Measurements from ENCODE around the gene SLX4IP. TPM values are rescaled to one million over a fixed set of nuclear protein-coding genes. Genes with fewer than 3 reads are reported as not detected.
A peak's percentile ranks its signal among the peaks of the same experiment; 100 is the strongest.

SLX4IP gene
- total RNA-seq, 4 donors from 2014 or later: 1.3 to 3.0 (median 1.9) TPM

GRCh38 chr20:10524643-10525042 is 89.5 kb downstream of the SLX4IP start:
- H3K4me1 ChIP-seq: peaks cover 0 to 28% (median 0%) of the 10 kb centered on the region in 3 donors
- H3K36me3 ChIP-seq: no peaks in the 10 kb centered on the region
- ATAC-seq: no peak
- 40 to 71% methylated on average over 1 to 4 of the region's 4 CpGs for WGBS, 2 donors (ENCODE audit: low coverage in 1 of 2)
- TF ChIP-seq CTCF (IDR thresholded peaks at IDR 0.05): no peak
- TF ChIP-seq POLR2AphosphoS5 (IDR thresholded peaks at IDR 0.05): no peak
- TF ChIP-seq EP300 (IDR thresholded peaks at IDR 0.05): no peak
- TF ChIP-seq POLR2A (IDR thresholded peaks at IDR 0.05): no peak
- no peaks in the 10 kb centered on the region for H3K27me3 ChIP-seq
- no peaks in the 10 kb centered on the region for H3K9me3 ChIP-seq
- H3K4me3 ChIP-seq: no peak overlapping the region
- peak overlapping the region in 3 of 4 donors; percentile 39 to 56 (median 50) for H3K27ac ChIP-seq

GRCh38 chr20:10527781-10528180 is 92.7 kb downstream of the SLX4IP start:
- 94 to 97% methylated on average over 3 of the region's 3 CpGs for WGBS, 2 donors (ENCODE audit: low coverage in 1 of 2)

GRCh38 chr20:10530883-10531282 is 95.8 kb downstream of the SLX4IP start:
- TF ChIP-seq EP300 (IDR thresholded peaks at IDR 0.05): no peak
- TF ChIP-seq CTCF (IDR thresholded peaks at IDR 0.05): no peak
- TF ChIP-seq POLR2AphosphoS5 (IDR thresholded peaks at IDR 0.05): no peak
- no peak for TF ChIP-seq POLR2A (IDR thresholded peaks at IDR 0.05)

More at GRCh38 chr20:10527781-10528180, 92.7 kb downstream of the SLX4IP start:
- ATAC-seq: no peak
- no peak for TF ChIP-seq POLR2A (IDR thresholded peaks at IDR 0.05)
- TF ChIP-seq CTCF (IDR thresholded peaks at IDR 0.05): no peak
- TF ChIP-seq POLR2AphosphoS5 (IDR thresholded peaks at IDR 0.05): no peak
- TF ChIP-seq EP300 (IDR thresholded peaks at IDR 0.05): no peak
- Histone ChIP-seq H3K4me1 (peaks cover 0 to 18% (median 0%) of the 10 kb centered on the region in 3 donors), H3K36me3 (no peaks in the 10 kb centered on the region), H3K4me3 (no peak overlapping the region), H3K27ac (no peak overlapping the region), H3K27me3 (no peaks in the 10 kb centered on the region), H3K9me3 (no peaks in the 10 kb centered on the region)

GRCh38 chr20:10531848-10532247 is 96.7 kb downstream of the SLX4IP start:
- no peak for ATAC-seq
- H3K4me1 ChIP-seq: no peaks in the 10 kb centered on the region
- H3K27me3 ChIP-seq: no peaks in the 10 kb centered on the region
- TF ChIP-seq EP300 (IDR thresholded peaks at IDR 0.05) (no peak), POLR2A (IDR thresholded peaks at IDR 0.05) (no peak), CTCF (IDR thresholded peaks at IDR 0.05) (no peak)
- no peaks in the 10 kb centered on the region for H3K36me3 ChIP-seq
- no peak overlapping the region for H3K27ac ChIP-seq
- no peak overlapping the region for H3K4me3 ChIP-seq
- WGBS, 2 donors (ENCODE audit: low coverage in 1 of 2): 90 to 100% methylated on average over 3 of the region's 3 CpGs
- H3K9me3 ChIP-seq: no peaks in the 10 kb centered on the region

More at GRCh38 chr20:10530883-10531282, 95.8 kb downstream of the SLX4IP start:
- ATAC-seq: no peak
- H3K4me1 ChIP-seq: no peaks in the 10 kb centered on the region
- H3K4me3 ChIP-seq: no peak overlapping the region
- no peaks in the 10 kb centered on the region for H3K27me3 ChIP-seq
- WGBS, 2 donors (ENCODE audit: low coverage in 1 of 2): 93 to 100% methylated on average over 1 to 2 of the region's 2 CpGs
- no peaks in the 10 kb centered on the region for H3K36me3 ChIP-seq
- H3K9me3 ChIP-seq: no peaks in the 10 kb centered on the region
- H3K27ac ChIP-seq: no peak overlapping the region

- 90 to 92% methylated on average over 2 to 3 of the region's 3 CpGs for WGBS, 2 donors (ENCODE audit: low coverage in 1 of 2)
- no peaks in the 10 kb centered on the region for H3K4me1 ChIP-seq
These were observed 97.3 kb downstream of the SLX4IP start for GRCh38 chr20:10532361-10532760.

More at GRCh38 chr20:10532361-10532760, 97.3 kb downstream of the SLX4IP start:
- no peaks in the 10 kb centered on the region for H3K27me3 ChIP-seq
- TF ChIP-seq EP300 (IDR thresholded peaks at IDR 0.05) (no peak), POLR2A (IDR thresholded peaks at IDR 0.05) (no peak), POLR2AphosphoS5 (IDR thresholded peaks at IDR 0.05) (no peak), CTCF (IDR thresholded peaks at IDR 0.05) (no peak)
- no peak overlapping the region for H3K27ac ChIP-seq
- no peak overlapping the region for H3K4me3 ChIP-seq
- no peak for ATAC-seq
- no peaks in the 10 kb centered on the region for H3K9me3 ChIP-seq
- no peaks in the 10 kb centered on the region for H3K36me3 ChIP-seq

Data from gastroesophageal sphincter (tissue), 4 donors.